ENCODE results near the gene IFI44. TPM values are rescaled to one million over a fixed set of nuclear protein-coding genes. Genes with fewer than 3 reads are reported as not detected.

The IFI44 gene
- not detected in 2 replicates for total RNA-seq
- long read RNA-seq: 0 reads

DNA sequence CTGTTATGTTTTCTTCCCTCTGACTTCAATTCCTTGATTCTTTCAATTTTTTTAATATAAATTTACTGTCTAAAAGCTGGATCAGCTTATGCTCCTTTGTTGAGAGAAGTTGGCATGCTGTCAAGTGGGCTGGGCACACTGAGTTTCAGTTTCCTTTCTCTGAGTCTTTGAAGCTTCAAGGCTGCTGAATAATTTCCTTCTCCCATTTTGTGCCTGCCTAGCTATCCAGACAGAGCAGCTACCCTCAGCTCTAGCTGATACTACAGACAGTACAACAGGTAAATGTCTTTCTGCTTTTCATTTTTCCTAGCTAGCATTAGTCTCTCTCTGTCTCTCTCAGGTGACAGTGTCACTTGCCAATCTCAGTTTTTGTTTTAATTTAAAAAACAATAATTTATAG is at the start of gene IFI44:
IFI44 (plus strand) TSS at position 204 of the 400 bp plus-strand sequence. CDS start 365 bp downstream, outside the sequence.
- TF ChIP-seq, protein P1, sequence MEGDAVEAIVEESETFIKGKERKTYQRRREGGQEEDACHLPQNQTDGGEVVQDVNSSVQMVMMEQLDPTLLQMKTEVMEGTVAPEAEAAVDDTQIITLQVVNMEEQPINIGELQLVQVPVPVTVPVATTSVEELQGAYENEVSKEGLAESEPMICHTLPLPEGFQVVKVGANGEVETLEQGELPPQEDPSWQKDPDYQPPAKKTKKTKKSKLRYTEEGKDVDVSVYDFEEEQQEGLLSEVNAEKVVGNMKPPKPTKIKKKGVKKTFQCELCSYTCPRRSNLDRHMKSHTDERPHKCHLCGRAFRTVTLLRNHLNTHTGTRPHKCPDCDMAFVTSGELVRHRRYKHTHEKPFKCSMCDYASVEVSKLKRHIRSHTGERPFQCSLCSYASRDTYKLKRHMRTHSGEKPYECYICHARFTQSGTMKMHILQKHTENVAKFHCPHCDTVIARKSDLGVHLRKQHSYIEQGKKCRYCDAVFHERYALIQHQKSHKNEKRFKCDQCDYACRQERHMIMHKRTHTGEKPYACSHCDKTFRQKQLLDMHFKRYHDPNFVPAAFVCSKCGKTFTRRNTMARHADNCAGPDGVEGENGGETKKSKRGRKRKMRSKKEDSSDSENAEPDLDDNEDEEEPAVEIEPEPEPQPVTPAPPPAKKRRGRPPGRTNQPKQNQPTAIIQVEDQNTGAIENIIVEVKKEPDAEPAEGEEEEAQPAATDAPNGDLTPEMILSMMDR (IDR thresholded peaks at IDR 0.05; ENCODE audit: unreplicated experiment): no peak
- DNase-seq (ENCODE audit: low spot score, unreplicated experiment): no peak
- H3K9me3 Mint-ChIP-seq (ENCODE audit: low read depth): peaks cover 12% of the 10 kb centered on the region
- no peaks in the 10 kb centered on the region for H3K36me3 Mint-ChIP-seq (ENCODE audit: insufficient read depth)
- H3K4me3 Mint-ChIP-seq (ENCODE audit: low read depth): no peak within 1 kb of the TSS
- H3K27ac Mint-ChIP-seq: no peak within 1 kb of the TSS
- no peaks in the 10 kb centered on the region for H3K4me1 Mint-ChIP-seq (ENCODE audit: low read depth)
- H3K27me3 Mint-ChIP-seq: peaks cover 5% of the 10 kb centered on the region

DNA sequence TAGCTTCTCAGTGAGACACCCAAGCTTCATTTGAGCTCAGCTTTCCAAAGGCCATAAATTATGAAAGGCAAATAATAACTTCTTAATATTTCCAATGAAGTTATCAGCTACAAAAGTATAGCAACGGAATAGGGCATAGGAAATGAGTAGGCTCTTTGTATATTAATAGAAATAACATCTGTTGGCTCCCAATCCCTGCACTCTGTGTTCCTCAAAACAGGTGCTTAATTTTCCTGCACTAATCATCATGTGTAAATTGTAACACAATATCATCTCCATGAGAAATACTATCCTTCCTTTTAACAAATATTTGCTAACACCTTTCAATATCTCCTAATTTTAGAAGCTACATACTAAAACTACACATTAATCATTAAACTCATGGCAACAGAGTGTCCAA is 48.6 kb upstream of the IFI44 start:
- DNase-seq (ENCODE audit: low spot score, unreplicated experiment): no peak
- Mint-ChIP-seq H3K27ac (no peak overlapping the region), H3K4me1 (ENCODE audit: low read depth) (no peaks in the 10 kb centered on the region), H3K36me3 (ENCODE audit: insufficient read depth) (no peaks in the 10 kb centered on the region), H3K9me3 (ENCODE audit: low read depth) (no peaks in the 10 kb centered on the region), H3K4me3 (ENCODE audit: low read depth) (no peak overlapping the region), H3K27me3 (no peaks in the 10 kb centered on the region)
- TF ChIP-seq, protein P1 (IDR thresholded peaks at IDR 0.05; ENCODE audit: unreplicated experiment): no peak

- Mint-ChIP-seq H3K27me3 (no peaks in the 10 kb centered on the region), H3K36me3 (ENCODE audit: insufficient read depth) (no peaks in the 10 kb centered on the region), H3K4me3 (ENCODE audit: low read depth) (no peak overlapping the region), H3K9me3 (ENCODE audit: low read depth) (no peaks in the 10 kb centered on the region), H3K4me1 (ENCODE audit: low read depth) (peaks cover 6% of the 10 kb centered on the region), H3K27ac (no peak overlapping the region)
- DNase-seq (ENCODE audit: low spot score, unreplicated experiment): no peak
- TF ChIP-seq, protein P1 (IDR thresholded peaks at IDR 0.05; ENCODE audit: unreplicated experiment): no peak
These were observed 46.4 kb upstream of the IFI44 start for GRCh38 chr1:78603206-78603605.

DNA sequence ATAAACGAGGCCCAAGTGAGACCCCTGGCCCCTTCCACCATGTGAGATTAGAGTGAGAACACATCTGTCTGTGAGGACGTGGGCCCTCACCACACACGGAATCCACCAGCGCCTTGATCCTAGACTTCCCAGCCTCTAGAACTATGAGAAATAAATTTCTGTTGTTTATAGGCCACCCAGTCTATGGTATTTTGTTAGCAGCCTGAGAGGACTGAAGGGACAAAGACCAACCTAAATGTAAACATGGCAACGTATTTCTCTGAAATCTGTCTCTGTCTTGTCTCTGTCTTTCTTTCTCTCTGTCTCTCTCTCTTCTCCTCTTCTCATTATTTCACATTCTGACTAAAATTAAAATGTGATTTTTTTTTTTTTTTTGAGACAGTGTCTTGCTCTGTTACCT is 45.0 kb upstream of the IFI44 start:
- TF ChIP-seq, protein P1 (IDR thresholded peaks at IDR 0.05; ENCODE audit: unreplicated experiment): no peak
- peaks cover 6% of the 10 kb centered on the region for H3K4me1 Mint-ChIP-seq (ENCODE audit: low read depth)
- no peaks in the 10 kb centered on the region for H3K9me3 Mint-ChIP-seq (ENCODE audit: low read depth)
- peaks cover 2% of the 10 kb centered on the region for H3K27me3 Mint-ChIP-seq
- H3K27ac Mint-ChIP-seq: no peak overlapping the region
- no peak overlapping the region for H3K4me3 Mint-ChIP-seq (ENCODE audit: low read depth)
- H3K36me3 Mint-ChIP-seq (ENCODE audit: insufficient read depth): no peaks in the 10 kb centered on the region
- no peak for DNase-seq (ENCODE audit: low spot score, unreplicated experiment)

- TF ChIP-seq, protein P1 (IDR thresholded peaks at IDR 0.05; ENCODE audit: unreplicated experiment): no peak
- DNase-seq (ENCODE audit: low spot score, unreplicated experiment): no peak
- peaks cover 2% of the 10 kb centered on the region for H3K27me3 Mint-ChIP-seq
- no peaks in the 10 kb centered on the region for H3K36me3 Mint-ChIP-seq (ENCODE audit: insufficient read depth)
- H3K9me3 Mint-ChIP-seq (ENCODE audit: low read depth): no peaks in the 10 kb centered on the region
- H3K27ac Mint-ChIP-seq: no peak overlapping the region
- peaks cover 7% of the 10 kb centered on the region for H3K4me1 Mint-ChIP-seq (ENCODE audit: low read depth)
- H3K4me3 Mint-ChIP-seq (ENCODE audit: low read depth): no peak overlapping the region
These were observed 43.4 kb upstream of the IFI44 start for GRCh38 chr1:78606274-78606673.
